Right lobe of liver (tissue), 4 donors: ENCODE results near the gene C1orf87.

Source experiments
- CTCF ChIP-seq, 4 donors: fragments of 200-600 bp in 3 of 4; fragments of 450-650 bp in 1 of 4; IDR thresholded peaks; one replicate each; pipeline versions ENCODE4 v1.5.1 to v1.8.0; 2016 to 2022; ENCODE audit warnings: antibody characterized with exemption in 4 of 4, mild to moderate bottlenecking in 2 of 4
- POLR2A ChIP-seq: fragments of 450-650 bp; IDR thresholded peaks from one replicate; pipeline ENCODE4 v1.6.1; 2017; ENCODE audit warnings: antibody characterized with exemption, mild to moderate bottlenecking
- donor health status: DM: no; HTN: no; CAD: no.
- donor health status: DM: no; HTN: no; CAD: no.
- donor health status: DM: no; HTN: yes; CAD: no.

- TF ChIP-seq CTCF (IDR thresholded peaks at IDR 0.05) (no peak), POLR2A (no peak)
These were observed 28.9 kb upstream of the C1orf87 start for GRCh38 chr1:60102267-60103061.
